GM18517 (cell line): ENCODE measurements around the gene BRPF3.
"Not testable (repeated sequence)": the region's sequence is repeated elsewhere in the genome, so short reads cannot be mapped to it uniquely, and the experiment has no call there.

Experiments used
- ATAC-seq: cut with Tn5 transposase; IDR thresholded peaks from one replicate; pipeline ENCODE4 v1.9.1; 2021; ENCODE audit warnings: mild to moderate bottlenecking, moderate library complexity; ENCODE audit not compliant: unreplicated experiment

The BRPF3 gene

GRCh38 chr6:36200154-36200891 lies 3.8 kb downstream of the BRPF3 start:
- ATAC-seq = no peak

GRCh38 chr6:36200998-36201596 lies 4.6 kb downstream of the BRPF3 start:
- ATAC-seq = no peak

GRCh38 chr6:36201612-36202011 lies 5.1 kb downstream of the BRPF3 start:
- ATAC-seq = no peak

- ATAC-seq = no peak
Measured at GRCh38 chr6:36202101-36202500, 5.6 kb downstream of the BRPF3 start.

- ATAC-seq = no peak
Measured at GRCh38 chr6:36204068-36204753, 7.7 kb downstream of the BRPF3 start.

- no peak for ATAC-seq
Measured at GRCh38 chr6:36207155-36207554, 10.6 kb downstream of the BRPF3 start.

- no peak for ATAC-seq
Measured at GRCh38 chr6:36209606-36210005, 13.1 kb downstream of the BRPF3 start.

GRCh38 chr6:36210182-36210581 lies 13.6 kb downstream of the BRPF3 start:
- no peak for ATAC-seq

- ATAC-seq = no peak
Measured at GRCh38 chr6:36210886-36211595, 14.5 kb downstream of the BRPF3 start.

GRCh38 chr6:36216559-36216958 lies 20.0 kb downstream of the BRPF3 start:
- no peak for ATAC-seq

- no peak for ATAC-seq
Measured at GRCh38 chr6:36217188-36217587, 20.6 kb downstream of the BRPF3 start.

- ATAC-seq = no peak
Measured at GRCh38 chr6:36217946-36218345, 21.4 kb downstream of the BRPF3 start.

- ATAC-seq = not testable (repeated sequence)
Measured at GRCh38 chr6:36218516-36218915, 22.0 kb downstream of the BRPF3 start.

GRCh38 chr6:36219081-36219480 lies 22.5 kb downstream of the BRPF3 start:
- no peak for ATAC-seq

GRCh38 chr6:36220226-36220625 lies 23.7 kb downstream of the BRPF3 start:
- ATAC-seq = no peak

GRCh38 chr6:36221674-36222073 lies 25.1 kb downstream of the BRPF3 start:
- ATAC-seq = no peak

- no peak for ATAC-seq
Measured at GRCh38 chr6:36222924-36223323, 26.4 kb downstream of the BRPF3 start.

GRCh38 chr6:36223706-36224105 lies 27.2 kb downstream of the BRPF3 start:
- ATAC-seq = no peak

GRCh38 chr6:36224918-36225461 lies 28.4 kb downstream of the BRPF3 start:
- ATAC-seq = no peak

- ATAC-seq = no peak
Measured at GRCh38 chr6:36226438-36227047, 30.0 kb downstream of the BRPF3 start.
